Measurements from ENCODE around the gene RBM39. TPM values are rescaled to one million over a fixed set of nuclear protein-coding genes. Genes with fewer than 3 reads are reported as not detected.

The RBM39 gene
- total and polyA plus RNA-seq, 2 of the 13 experiments (the other 11 are each of a cell fraction or from before 2014, with no cell fraction given), result 788 to 920 TPM

GRCh38 chr20:35768731-35769664 lies 26.9 kb upstream of the RBM39 start (continued):
- peak; percentile 70; the same call in 1 of the 2 replicates for TF ChIP-seq DMAP1 (CRISPR knock-in tag; IDR thresholded peaks at IDR 0.05)
- no peak for TF ChIP-seq RERE (CRISPR knock-in tag; IDR thresholded peaks at IDR 0.05; ENCODE audit: low read depth)
- no peak for TF ChIP-seq ATRX (CRISPR knock-in tag; IDR thresholded peaks at IDR 0.05; ENCODE audit: borderline replicate concordance)
- TF ChIP-seq MZF1 (CRISPR knock-in tag; IDR thresholded peaks at IDR 0.05; ENCODE audit: borderline replicate concordance), result no peak
- TF ChIP-seq ZNF44 (CRISPR knock-in tag; IDR thresholded peaks at IDR 0.05), result 0 out of 2 replicates have a peak, but pooled peaks have one; percentile 31
- TF ChIP-seq TCF7L2 (IDR thresholded peaks at IDR 0.05; ENCODE audit: low read depth, low read length), result no peak
- no peak for TF ChIP-seq ZNF773 (CRISPR knock-in tag; IDR thresholded peaks at IDR 0.05; ENCODE audit: borderline replicate concordance)
- TF ChIP-seq ZNF639 (CRISPR knock-in tag; conservative IDR thresholded peaks at IDR 0.05), result no peak
- TF ChIP-seq ZNF577 (CRISPR knock-in tag; IDR thresholded peaks at IDR 0.05; ENCODE audit: borderline replicate concordance, low read depth), result no peak
- no peak for TF ChIP-seq ZNF660 (CRISPR knock-in tag; IDR thresholded peaks at IDR 0.05; ENCODE audit: borderline replicate concordance, low read depth)
- no peak for TF ChIP-seq ZBTB49 (CRISPR knock-in tag; IDR thresholded peaks at IDR 0.05; ENCODE audit: borderline replicate concordance)
- no peak for TF ChIP-seq CREB3 (CRISPR knock-in tag; IDR thresholded peaks at IDR 0.05)
- TF ChIP-seq FOXK2 (IDR thresholded peaks at IDR 0.05), result no peak
- no peak for TF ChIP-seq ZNF496 (CRISPR knock-in tag; IDR thresholded peaks at IDR 0.05; ENCODE audit: insufficient replicate concordance)
- peak; percentile 80 for TF ChIP-seq NFYC (CRISPR knock-in tag; IDR thresholded peaks at IDR 0.05)
- TF ChIP-seq ZNF780A (CRISPR knock-in tag; IDR thresholded peaks at IDR 0.05), result 0 out of 2 replicates have a peak, but pooled peaks have one; percentile 23
